BLaER1 treated with 17β-estradiol and CSF1 and Interleukin-3, amounts not matched to agents 10 nM and 100 nM (cell line): Measurements from ENCODE around the gene ABCA1.
"Not testable (repeated sequence)": the region's sequence is repeated elsewhere in the genome, so short reads cannot be mapped to it uniquely, and the experiment has no call there.

Experiments
- H3K27ac ChIP-seq, 11 experiments: shearing (Covaris generic); formaldehyde crosslinking; 2 replicates each; pipeline ENCODE4 v1.8.1; 2022
- H3K27me3 ChIP-seq, 11 experiments: shearing (Covaris generic); formaldehyde crosslinking; 2 replicates each; pipeline ENCODE4 v1.8.1; 2022
- H3K36me3 ChIP-seq, 11 experiments: shearing (Covaris generic); formaldehyde crosslinking; 2 replicates each; pipeline ENCODE4 v1.8.1; 2022
- H3K4me1 ChIP-seq, 10 experiments: shearing (Covaris generic); formaldehyde crosslinking; 2 replicates each; pipeline ENCODE4 v1.8.1; 2022
- H3K4me2 ChIP-seq, 11 experiments: shearing (Covaris generic); formaldehyde crosslinking; 2 replicates each; pipeline ENCODE4 v1.8.1; 2022
- H3K4me3 ChIP-seq, 10 experiments: shearing (Covaris generic); formaldehyde crosslinking; 2 replicates each; pipeline ENCODE4 v1.8.1; 2022
- H3K9ac ChIP-seq, 11 experiments: shearing (Covaris generic); formaldehyde crosslinking; 2 replicates each; pipeline ENCODE4 v1.8.1; 2022
- H3K9me3 ChIP-seq, 11 experiments: shearing (Covaris generic); formaldehyde crosslinking; replicated peaks in 1 of 11; 2 replicates each; pipeline ENCODE4 v1.8.1; 2022
- H4K20me1 ChIP-seq, 11 experiments: shearing (Covaris generic); formaldehyde crosslinking; 2 replicates each; pipeline ENCODE4 v1.8.1; 2022
- Cebpa-rat ChIP-seq, 11 experiments: shearing (Covaris generic); IDR thresholded peaks; 2 replicates each; pipeline ENCODE4 v1.8.1; 2022

The ABCA1 gene

GRCh38 chr9:104934691-104935500 lies 6.9 kb upstream of the ABCA1 start:
- Histone ChIP-seq H3K4me2 (peak overlapping the region; percentile 32 to 74 (median 50)), H3K4me1 (peaks cover 20 to 43% (median 33%) of the 10 kb centered on the region in 10 experiments)

DNA sequence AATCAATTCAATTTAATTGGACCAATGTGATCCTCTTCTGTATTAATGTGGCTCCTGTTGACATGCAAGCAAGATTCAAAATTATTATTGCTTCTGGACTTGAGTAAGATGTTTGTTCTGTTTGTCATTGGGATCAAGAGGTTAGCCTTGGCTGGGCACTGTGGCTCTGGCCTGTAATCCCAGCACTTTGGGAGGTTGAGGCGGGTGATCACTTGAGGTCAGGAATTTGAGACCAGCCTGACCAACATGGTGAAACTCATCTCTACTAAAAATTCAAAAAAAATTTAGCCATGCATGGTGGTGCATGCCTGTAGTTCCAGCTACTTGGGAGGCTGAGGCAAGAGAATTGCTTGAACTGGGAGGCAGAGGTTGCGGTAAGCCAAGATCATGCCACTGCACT lies 5.1 kb upstream of the ABCA1 start:
- Histone ChIP-seq H3K4me2 (peak overlapping the region in 3 of 11 experiments; percentile 60 to 74 (median 65); a peak in 3 of 22 replicates), H3K4me1 (peaks cover 37 to 59% (median 47%) of the 10 kb centered on the region in 10 experiments)
- H3K27me3 ChIP-seq, H3K27ac ChIP-seq, H4K20me1 ChIP-seq, H3K9me3 ChIP-seq, H3K9ac ChIP-seq, H3K36me3 ChIP-seq, H3K4me3 ChIP-seq: not testable (repeated sequence)

More at GRCh38 chr9:104934691-104935500, 6.9 kb upstream of the ABCA1 start:
- H3K27me3 ChIP-seq: no peaks in the 10 kb centered on the region
- no peak for TF ChIP-seq Cebpa-rat (IDR thresholded peaks at IDR 0.05)
- H3K4me3 ChIP-seq: no peak overlapping the region
- no peaks in the 10 kb centered on the region for H3K36me3 ChIP-seq
- H3K9me3 ChIP-seq: no peaks in the 10 kb centered on the region
- H4K20me1 ChIP-seq: no peaks in the 10 kb centered on the region
- H3K27ac ChIP-seq: peak overlapping the region in 5 of 11 experiments; percentile 2 to 20 (median 8); a peak in 4 of 22 replicates
- H3K9ac ChIP-seq: no peak overlapping the region

- Histone ChIP-seq H3K27me3 (no peaks in the 10 kb centered on the region), H3K9ac (no peak overlapping the region), H4K20me1 (peaks cover 0 to 17% (median 9%) of the 10 kb centered on the region in 11 experiments; a peak in 11 of 22 replicates), H3K9me3 (no peaks in the 10 kb centered on the region), H3K4me1 (peaks cover 32 to 50% (median 39%) of the 10 kb centered on the region in 10 experiments), H3K4me2 (no peak overlapping the region), H3K4me3 (no peak overlapping the region), H3K27ac (no peak overlapping the region), H3K36me3 (peaks cover 0 to 12% (median 0%) of the 10 kb centered on the region in 11 experiments; a peak in 3 of 22 replicates)
- no peak for TF ChIP-seq Cebpa-rat (IDR thresholded peaks at IDR 0.05)
Measured at GRCh38 chr9:104931256-104931655, 3.3 kb upstream of the ABCA1 start.

GRCh38 chr9:104927216-104927911 lies 591 bp downstream of the ABCA1 start:
- TF ChIP-seq Cebpa-rat (IDR thresholded peaks at IDR 0.05): no peak
- H3K9me3 ChIP-seq: no peaks in the 10 kb centered on the region
- peak overlapping the region; percentile 94 to 100 (median 99) for H3K9ac ChIP-seq
- H4K20me1 ChIP-seq: peaks cover 8 to 56% (median 44%) of the 10 kb centered on the region in 11 experiments; a peak in 19 of 22 replicates
- H3K4me3 ChIP-seq: peak overlapping the region; percentile 80 to 100 (median 94)
- H3K36me3 ChIP-seq: peaks cover 0 to 50% (median 19%) of the 10 kb centered on the region in 11 experiments; a peak in 16 of 22 replicates
- peak overlapping the region in 10 of 11 experiments; percentile 16 to 95 (median 86); a peak in 17 of 22 replicates for H3K4me2 ChIP-seq
- H3K27me3 ChIP-seq: no peaks in the 10 kb centered on the region
- H3K27ac ChIP-seq: peak overlapping the region; percentile 93 to 100 (median 99)
- H3K4me1 ChIP-seq: peaks cover 31 to 52% (median 44%) of the 10 kb centered on the region in 10 experiments

GRCh38 chr9:104923740-104924139 lies 4.2 kb downstream of the ABCA1 start:
- Histone ChIP-seq H3K4me2 (peak overlapping the region; percentile 82 to 100 (median 93)), H3K9ac (peak overlapping the region; percentile 94 to 100 (median 99)), H3K27ac (peak overlapping the region; percentile 3 to 100 (median 98); a peak in 21 of 22 replicates)

GRCh38 chr9:104923289-104923688 lies 4.7 kb downstream of the ABCA1 start:
- Histone ChIP-seq H3K4me1 (peaks cover 55 to 77% (median 72%) of the 10 kb centered on the region in 10 experiments), H3K4me3 (peak overlapping the region; percentile 9 to 100 (median 94); a peak in 17 of 20 replicates), H3K27ac (peak overlapping the region; percentile 3 to 100 (median 98); a peak in 21 of 22 replicates), H3K4me2 (peak overlapping the region; percentile 82 to 100 (median 93)), H3K9ac (peak overlapping the region; percentile 94 to 100 (median 99)), H3K9me3 (no peaks in the 10 kb centered on the region; a peak in 2 of 22 replicates), H3K36me3 (peaks cover 16 to 89% (median 52%) of the 10 kb centered on the region in 11 experiments; a peak in 20 of 22 replicates), H4K20me1 (peaks cover 39 to 96% (median 85%) of the 10 kb centered on the region in 11 experiments), H3K27me3 (no peaks in the 10 kb centered on the region)
- peak in 2 of 11 experiments; percentile 36 to 54; a peak in 3 of 22 replicates for TF ChIP-seq Cebpa-rat (IDR thresholded peaks at IDR 0.05)

More at GRCh38 chr9:104923740-104924139, 4.2 kb downstream of the ABCA1 start:
- H3K27me3 ChIP-seq: no peaks in the 10 kb centered on the region
- H3K9me3 ChIP-seq: no peaks in the 10 kb centered on the region; a peak in 2 of 22 replicates
- peak overlapping the region; percentile 80 to 100 (median 94) for H3K4me3 ChIP-seq
- H3K4me1 ChIP-seq: peaks cover 55 to 78% (median 73%) of the 10 kb centered on the region in 10 experiments
- peak in 3 of 11 experiments; percentile 23 to 50 (median 30); a peak in 3 of 22 replicates for TF ChIP-seq Cebpa-rat (IDR thresholded peaks at IDR 0.05)
- H4K20me1 ChIP-seq: peaks cover 34 to 92% (median 80%) of the 10 kb centered on the region in 11 experiments
- peaks cover 11 to 85% (median 48%) of the 10 kb centered on the region in 11 experiments; a peak in 20 of 22 replicates for H3K36me3 ChIP-seq

DNA sequence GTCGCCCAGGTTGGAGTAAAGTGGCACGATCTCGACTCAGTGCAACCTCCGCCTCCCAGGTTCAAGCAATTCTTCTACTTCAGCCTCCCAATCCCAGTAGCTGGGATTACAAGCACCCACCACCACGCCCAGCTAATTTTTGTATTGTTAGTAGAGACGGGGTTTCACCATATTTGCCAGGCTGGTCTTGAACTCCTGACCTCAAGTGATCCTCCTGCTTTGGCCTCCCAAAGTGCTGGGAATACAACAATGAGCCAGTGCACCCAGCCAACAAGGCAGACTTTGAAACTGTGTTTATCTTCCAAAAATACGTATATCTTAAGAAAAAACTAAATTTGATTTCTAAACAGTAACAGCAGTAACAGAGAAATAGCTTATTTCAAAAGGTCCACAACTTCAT lies 5.2 kb downstream of the ABCA1 start:
- Histone ChIP-seq H3K4me1 (peaks cover 60 to 80% (median 73%) of the 10 kb centered on the region in 10 experiments), H4K20me1 (peaks cover 44 to 100% (median 90%) of the 10 kb centered on the region in 11 experiments), H3K36me3 (peaks cover 21 to 95% (median 57%) of the 10 kb centered on the region in 11 experiments; a peak in 20 of 22 replicates), H3K9ac (peak overlapping the region in 10 of 11 experiments; percentile 94 to 100 (median 100); a peak in 16 of 22 replicates), H3K4me3 (peak overlapping the region in 6 of 10 experiments; percentile 19 to 99 (median 94); a peak in 11 of 20 replicates), H3K27ac (peak overlapping the region; percentile 17 to 100 (median 98); a peak in 21 of 22 replicates), H3K4me2 (peak overlapping the region; percentile 82 to 100 (median 93))
- H3K27me3 ChIP-seq, H3K9me3 ChIP-seq: not testable (repeated sequence)

GRCh38 chr9:104921067-104921741 lies 6.8 kb downstream of the ABCA1 start:
- peaks cover 59 to 100% (median 99%) of the 10 kb centered on the region in 11 experiments for H4K20me1 ChIP-seq
- H3K4me3 ChIP-seq: peak overlapping the region in 9 of 10 experiments; percentile 8 to 99 (median 38); a peak in 13 of 20 replicates
- no peaks in the 10 kb centered on the region for H3K27me3 ChIP-seq
- peaks cover 76 to 95% (median 89%) of the 10 kb centered on the region in 10 experiments for H3K4me1 ChIP-seq
- H3K36me3 ChIP-seq: peaks cover 29 to 98% (median 73%) of the 10 kb centered on the region in 11 experiments; a peak in 21 of 22 replicates
- H3K9ac ChIP-seq: peak overlapping the region in 9 of 11 experiments; percentile 26 to 100 (median 58); a peak in 14 of 22 replicates
- peak overlapping the region; percentile 82 to 100 (median 93) for H3K4me2 ChIP-seq
- no peaks in the 10 kb centered on the region; a peak in 2 of 22 replicates for H3K9me3 ChIP-seq
- H3K27ac ChIP-seq: peak overlapping the region; percentile 3 to 99 (median 96); a peak in 19 of 22 replicates
- TF ChIP-seq Cebpa-rat (IDR thresholded peaks at IDR 0.05): no peak
